ENCODE data around the gene VASP.

DNA sequence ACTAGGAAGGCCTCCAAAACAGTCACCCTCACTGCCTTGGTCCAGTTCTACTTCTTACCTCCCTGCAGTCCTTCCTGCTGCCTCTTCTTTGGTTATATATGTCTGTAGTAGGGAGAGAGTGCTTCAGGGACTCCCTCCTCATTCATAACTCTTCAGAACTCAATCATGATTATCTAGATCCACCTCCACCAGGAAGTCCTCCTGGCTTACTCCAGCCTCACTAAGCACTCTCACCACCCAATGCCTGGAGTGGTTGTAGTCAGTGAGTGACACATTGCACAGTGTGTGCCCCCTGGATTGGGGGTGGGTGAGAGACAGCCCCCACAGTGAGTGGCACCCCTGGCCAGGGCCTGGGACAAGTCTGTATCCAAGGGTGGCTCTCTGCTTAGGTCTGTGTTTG, 49.5 kb upstream of the VASP start:
- TF ChIP-seq, protein P1, sequence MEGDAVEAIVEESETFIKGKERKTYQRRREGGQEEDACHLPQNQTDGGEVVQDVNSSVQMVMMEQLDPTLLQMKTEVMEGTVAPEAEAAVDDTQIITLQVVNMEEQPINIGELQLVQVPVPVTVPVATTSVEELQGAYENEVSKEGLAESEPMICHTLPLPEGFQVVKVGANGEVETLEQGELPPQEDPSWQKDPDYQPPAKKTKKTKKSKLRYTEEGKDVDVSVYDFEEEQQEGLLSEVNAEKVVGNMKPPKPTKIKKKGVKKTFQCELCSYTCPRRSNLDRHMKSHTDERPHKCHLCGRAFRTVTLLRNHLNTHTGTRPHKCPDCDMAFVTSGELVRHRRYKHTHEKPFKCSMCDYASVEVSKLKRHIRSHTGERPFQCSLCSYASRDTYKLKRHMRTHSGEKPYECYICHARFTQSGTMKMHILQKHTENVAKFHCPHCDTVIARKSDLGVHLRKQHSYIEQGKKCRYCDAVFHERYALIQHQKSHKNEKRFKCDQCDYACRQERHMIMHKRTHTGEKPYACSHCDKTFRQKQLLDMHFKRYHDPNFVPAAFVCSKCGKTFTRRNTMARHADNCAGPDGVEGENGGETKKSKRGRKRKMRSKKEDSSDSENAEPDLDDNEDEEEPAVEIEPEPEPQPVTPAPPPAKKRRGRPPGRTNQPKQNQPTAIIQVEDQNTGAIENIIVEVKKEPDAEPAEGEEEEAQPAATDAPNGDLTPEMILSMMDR (conservative IDR thresholded peaks at IDR 0.05): no peak
- TF ChIP-seq ZFX (IDR thresholded peaks at IDR 0.05): no peak

Data from C4-2B (cell line).